ENCODE results near the gene PLA2G4D.

DNA sequence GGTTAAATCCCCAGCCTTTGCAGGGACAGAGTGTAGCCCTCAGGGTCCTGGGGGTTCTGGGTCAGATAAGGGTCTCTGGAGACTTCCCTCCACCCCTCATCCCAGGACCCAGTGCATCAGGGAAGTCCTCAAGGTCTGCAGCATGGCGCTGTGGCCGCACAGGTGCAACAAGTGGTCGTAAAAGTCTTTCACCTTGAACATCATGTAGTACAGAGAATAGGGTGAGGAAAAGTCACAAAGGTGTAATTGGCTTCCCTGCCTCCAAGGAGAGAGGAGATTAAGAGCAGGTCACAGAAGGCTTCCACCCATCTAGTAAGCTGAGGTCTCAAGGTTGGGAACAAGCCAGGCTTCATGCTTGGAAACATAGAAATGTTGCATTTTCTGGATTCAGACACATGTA lies 29.2 kb upstream of the PLA2G4D start:
- TF ChIP-seq, protein P1, sequence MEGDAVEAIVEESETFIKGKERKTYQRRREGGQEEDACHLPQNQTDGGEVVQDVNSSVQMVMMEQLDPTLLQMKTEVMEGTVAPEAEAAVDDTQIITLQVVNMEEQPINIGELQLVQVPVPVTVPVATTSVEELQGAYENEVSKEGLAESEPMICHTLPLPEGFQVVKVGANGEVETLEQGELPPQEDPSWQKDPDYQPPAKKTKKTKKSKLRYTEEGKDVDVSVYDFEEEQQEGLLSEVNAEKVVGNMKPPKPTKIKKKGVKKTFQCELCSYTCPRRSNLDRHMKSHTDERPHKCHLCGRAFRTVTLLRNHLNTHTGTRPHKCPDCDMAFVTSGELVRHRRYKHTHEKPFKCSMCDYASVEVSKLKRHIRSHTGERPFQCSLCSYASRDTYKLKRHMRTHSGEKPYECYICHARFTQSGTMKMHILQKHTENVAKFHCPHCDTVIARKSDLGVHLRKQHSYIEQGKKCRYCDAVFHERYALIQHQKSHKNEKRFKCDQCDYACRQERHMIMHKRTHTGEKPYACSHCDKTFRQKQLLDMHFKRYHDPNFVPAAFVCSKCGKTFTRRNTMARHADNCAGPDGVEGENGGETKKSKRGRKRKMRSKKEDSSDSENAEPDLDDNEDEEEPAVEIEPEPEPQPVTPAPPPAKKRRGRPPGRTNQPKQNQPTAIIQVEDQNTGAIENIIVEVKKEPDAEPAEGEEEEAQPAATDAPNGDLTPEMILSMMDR (IDR thresholded peaks at IDR 0.05; ENCODE audit: insufficient read depth, low read length, poor library complexity, severe bottlenecking): no peak
- no peak for TF ChIP-seq EZH2phosphoT487 (conservative IDR thresholded peaks at IDR 0.05; ENCODE audit: low read length)
